Smooth muscle cell (in vitro differentiated cells): ENCODE results near the gene CHPT1. TPM values are rescaled to one million over a fixed set of nuclear protein-coding genes. Genes with fewer than 3 reads are reported as not detected.

ENCODE experiments used
- DNase-seq: peaks from one replicate; lab custom pipeline; 2025; ENCODE audit not compliant: unreplicated experiment; lab: John Stamatoyannopoulos, UW
- H2AFZ ChIP-seq: fragments of 200-600 bp; sonication (generic); 2 replicates; pipeline ENCODE4 v1.6.0; 2016; ENCODE audit warnings: antibody characterized with exemption, low read depth, mild to moderate bottlenecking
- H3F3A ChIP-seq: fragments of 200-600 bp; sonication (generic); 2 replicates; pipeline ENCODE4 v1.6.0; 2017; ENCODE audit warnings: antibody characterized with exemption, low read depth
- H3K27ac ChIP-seq: fragments of 200-600 bp; sonication (generic); 2 replicates; pipeline ENCODE4 v1.5.1; 2016; ENCODE audit warnings: low read depth, mild to moderate bottlenecking
- H3K27me3 ChIP-seq: fragments of 200-600 bp; sonication (generic); 2 replicates; pipeline ENCODE4 v1.6.1; 2016; ENCODE audit warnings: low read depth, mild to moderate bottlenecking
- H3K36me3 ChIP-seq: fragments of 200-600 bp; sonication (generic); 2 replicates; pipeline ENCODE4 v1.5.1; 2016; ENCODE audit warnings: low read depth
- H3K4me1 ChIP-seq: fragments of 200-600 bp; sonication (generic); 2 replicates; pipeline ENCODE4 v1.5.1; 2016; ENCODE audit warnings: low read depth
- H3K4me2 ChIP-seq: fragments of 200-600 bp; sonication (generic); 2 replicates; pipeline ENCODE4 v1.6.0; 2016; ENCODE audit warnings: mild to moderate bottlenecking
- H3K4me3 ChIP-seq: fragments of 200-600 bp; sonication (generic); 2 replicates; pipeline ENCODE4 v1.5.1; 2016; ENCODE audit warnings: mild to moderate bottlenecking
- H3K79me2 ChIP-seq: fragments of 200-600 bp; sonication (generic); 2 replicates; pipeline ENCODE4 v1.6.0; 2016; ENCODE audit warnings: low read depth, mild to moderate bottlenecking
- H3K9ac ChIP-seq: fragments of 200-600 bp; sonication (generic); 2 replicates; pipeline ENCODE4 v1.6.0; 2016; ENCODE audit warnings: low read depth
- H3K9me3 ChIP-seq: fragments of 200-600 bp; sonication (generic); replicated peaks from 2 replicates; pipeline ENCODE4 v1.5.1; 2016; ENCODE audit warnings: low read depth
- H4K20me1 ChIP-seq: fragments of 200-600 bp; sonication (generic); 2 replicates; pipeline ENCODE4 v1.6.0; 2016; ENCODE audit warnings: low read depth
- WGBS: methylation state at CpG from one replicate; pipeline ENCODE4 v1.1.7; 2016; ENCODE audit warnings: low lambda C conversion rate; 5-methylcytosine and 5-hydroxymethylcytosine counted together
- polyA plus RNA-seq: library from polyadenylated mRNA; unstranded; fragments of >200 nt; fragmentation: Nextera tagmentation; extraction: Ambion mirVana; gene quantifications from 2 replicates; pipeline ENCODE4 v1.2.1, GENCODE V29; 2016
- total RNA-seq: library from RNA; depleted of rRNA; stranded (reverse); fragments of >200 nt; gene quantifications from 2 replicates; pipeline ENCODE4 v1.2.3, GENCODE V29; 2014
- TF ChIP-seq, protein P1 (sequence below): fragments of 200-600 bp; sonication (generic); IDR thresholded peaks from 2 replicates; pipeline ENCODE4 v1.5.1; 2017; ENCODE audit warnings: borderline replicate concordance, mild to moderate bottlenecking, antibody characterized with exemption; ENCODE audit not compliant: insufficient read depth, poor library complexity, severe bottlenecking

The CHPT1 gene
- total and polyA plus RNA-seq, 2 experiments from 2014 or later = 21.7 to 40.5 TPM

DNA sequence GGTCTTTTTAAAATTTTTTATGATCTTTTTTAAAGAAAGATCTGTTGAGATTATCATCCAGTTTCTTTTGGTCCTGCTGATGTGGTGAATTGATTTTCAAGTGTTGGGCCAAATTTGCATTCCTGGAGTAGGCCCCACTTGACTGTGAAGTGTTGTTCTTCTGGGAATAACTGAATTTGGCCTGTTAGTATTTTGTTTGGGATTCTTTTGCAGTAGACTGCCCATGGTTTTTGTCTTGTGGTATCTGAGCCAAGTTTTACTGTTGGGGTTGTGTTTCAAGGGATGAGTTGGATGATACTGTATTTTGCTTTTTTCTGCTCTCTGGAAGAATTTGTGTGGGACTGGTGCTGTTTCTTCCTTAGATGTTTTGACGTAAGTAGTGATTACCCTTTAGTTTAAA lies 45.8 kb downstream of the CHPT1 start:
- Histone ChIP-seq H3K36me3 (peaks cover 4% of the 10 kb centered on the region), H3K9ac (no peak overlapping the region), H2AFZ (no peak overlapping the region), H3K4me1 (no peaks in the 10 kb centered on the region), H3K27ac (no peak overlapping the region), H3K27me3 (no peaks in the 10 kb centered on the region), H4K20me1 (no peaks in the 10 kb centered on the region), H3K4me3 (no peak overlapping the region), H3K4me2 (no peak overlapping the region), H3K9me3 (no peaks in the 10 kb centered on the region), H3K79me2 (no peaks in the 10 kb centered on the region), H3F3A (no peaks in the 10 kb centered on the region)
- DNase-seq = no peak
- 90% methylated on average over 1 of the region's 1 CpG for WGBS
- TF ChIP-seq, protein P1, sequence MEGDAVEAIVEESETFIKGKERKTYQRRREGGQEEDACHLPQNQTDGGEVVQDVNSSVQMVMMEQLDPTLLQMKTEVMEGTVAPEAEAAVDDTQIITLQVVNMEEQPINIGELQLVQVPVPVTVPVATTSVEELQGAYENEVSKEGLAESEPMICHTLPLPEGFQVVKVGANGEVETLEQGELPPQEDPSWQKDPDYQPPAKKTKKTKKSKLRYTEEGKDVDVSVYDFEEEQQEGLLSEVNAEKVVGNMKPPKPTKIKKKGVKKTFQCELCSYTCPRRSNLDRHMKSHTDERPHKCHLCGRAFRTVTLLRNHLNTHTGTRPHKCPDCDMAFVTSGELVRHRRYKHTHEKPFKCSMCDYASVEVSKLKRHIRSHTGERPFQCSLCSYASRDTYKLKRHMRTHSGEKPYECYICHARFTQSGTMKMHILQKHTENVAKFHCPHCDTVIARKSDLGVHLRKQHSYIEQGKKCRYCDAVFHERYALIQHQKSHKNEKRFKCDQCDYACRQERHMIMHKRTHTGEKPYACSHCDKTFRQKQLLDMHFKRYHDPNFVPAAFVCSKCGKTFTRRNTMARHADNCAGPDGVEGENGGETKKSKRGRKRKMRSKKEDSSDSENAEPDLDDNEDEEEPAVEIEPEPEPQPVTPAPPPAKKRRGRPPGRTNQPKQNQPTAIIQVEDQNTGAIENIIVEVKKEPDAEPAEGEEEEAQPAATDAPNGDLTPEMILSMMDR = no peak

DNA sequence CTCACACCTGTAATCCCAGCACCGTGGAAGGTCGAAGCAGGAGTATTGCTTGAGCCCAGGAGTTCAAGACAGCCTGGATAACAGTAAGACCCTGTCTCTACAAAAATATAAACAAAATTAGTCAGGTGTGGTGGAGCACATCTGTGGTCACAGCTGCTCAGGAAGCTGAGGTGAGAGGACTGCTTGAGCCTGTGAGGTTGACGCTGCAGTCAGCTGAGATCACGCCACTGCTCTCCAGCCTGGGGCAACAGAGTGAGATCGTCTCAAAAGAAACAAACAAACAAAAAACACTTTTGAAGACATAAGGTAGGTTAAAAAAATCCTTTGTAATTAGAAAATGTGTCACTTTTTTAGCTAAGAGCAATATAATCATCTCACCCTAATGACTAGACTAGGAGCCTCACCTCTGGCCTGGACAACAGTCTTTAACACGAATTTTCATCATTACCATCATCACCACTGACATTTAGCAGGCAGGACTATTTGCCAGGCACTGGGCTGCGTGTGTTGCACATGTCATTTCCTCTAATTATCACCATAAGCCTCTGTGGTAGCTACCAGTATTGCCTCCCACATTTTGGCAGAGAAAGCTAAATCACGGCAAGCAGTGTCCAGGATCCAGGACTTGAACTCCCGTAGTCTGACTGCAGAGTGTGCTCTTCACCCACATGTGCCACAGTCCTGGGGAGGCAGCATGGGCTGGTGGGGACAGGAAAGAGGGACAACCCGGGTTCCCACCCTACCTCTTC lies 46.5 kb downstream of the CHPT1 start:
- 82% methylated on average over 10 of the region's 10 CpGs for WGBS
- Histone ChIP-seq H3K9me3 (no peaks in the 10 kb centered on the region), H3K4me1 (no peaks in the 10 kb centered on the region), H3K4me3 (no peak overlapping the region), H3K4me2 (no peak overlapping the region), H4K20me1 (no peaks in the 10 kb centered on the region), H3K27ac (no peak overlapping the region), H3K79me2 (no peaks in the 10 kb centered on the region), H3K9ac (no peak overlapping the region), H3F3A (no peaks in the 10 kb centered on the region), H3K36me3 (peaks cover 4% of the 10 kb centered on the region), H2AFZ (no peak overlapping the region), H3K27me3 (no peaks in the 10 kb centered on the region)
- TF ChIP-seq, protein P1 = no peak
- no peak for DNase-seq

DNA sequence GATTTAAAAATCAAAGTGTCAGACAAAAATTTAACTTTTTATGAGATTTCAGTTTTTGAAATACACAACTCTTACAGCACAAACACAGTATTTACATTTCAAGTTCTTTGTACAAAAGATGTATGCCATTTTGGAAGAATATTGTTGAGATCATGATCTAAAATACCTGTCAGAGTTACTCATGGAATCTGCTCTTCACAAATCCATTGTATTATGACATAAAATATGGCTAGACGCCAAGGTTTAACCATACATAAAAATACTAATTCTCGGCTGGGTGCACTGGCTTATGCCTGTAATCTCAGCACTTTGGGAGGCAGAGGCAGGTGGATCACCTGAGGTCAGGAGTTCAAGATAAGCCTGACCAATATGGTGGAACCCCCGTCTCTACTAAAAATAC lies 48.0 kb downstream of the CHPT1 start:
- Histone ChIP-seq H3K9me3 (no peaks in the 10 kb centered on the region), H3K27me3 (no peaks in the 10 kb centered on the region), H3K4me3 (no peak overlapping the region), H3K4me1 (no peaks in the 10 kb centered on the region), H2AFZ (no peak overlapping the region), H3K27ac (no peak overlapping the region), H3K36me3 (peaks cover 4% of the 10 kb centered on the region), H3F3A (no peaks in the 10 kb centered on the region), H4K20me1 (no peaks in the 10 kb centered on the region), H3K9ac (no peak overlapping the region), H3K4me2 (no peak overlapping the region), H3K79me2 (no peaks in the 10 kb centered on the region)
- 94% methylated on average over 3 of the region's 3 CpGs for WGBS
- no peak for DNase-seq
- TF ChIP-seq, protein P1 = no peak

DNA sequence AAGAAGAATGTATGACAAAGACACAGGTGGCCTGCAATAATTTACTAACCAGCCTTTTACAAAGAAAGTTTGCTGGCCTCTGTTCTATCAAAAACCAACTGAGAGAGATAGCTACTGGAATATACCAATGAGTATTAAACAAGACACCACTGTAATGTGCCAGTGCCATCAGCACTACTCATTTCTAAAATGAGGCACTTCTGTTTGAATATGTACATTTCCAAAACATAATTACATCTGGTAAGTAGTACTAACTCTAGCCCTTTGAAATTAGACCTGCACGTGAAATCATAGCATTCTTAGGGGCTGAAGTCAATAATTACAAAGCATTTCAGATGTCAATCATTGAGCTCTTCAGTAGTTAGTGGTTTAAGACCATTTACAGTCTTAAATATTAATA lies 48.8 kb downstream of the CHPT1 start:
- Histone ChIP-seq H3K27ac (no peak overlapping the region), H3K9ac (no peak overlapping the region), H2AFZ (no peak overlapping the region), H3K4me2 (no peak overlapping the region), H4K20me1 (no peaks in the 10 kb centered on the region), H3K4me3 (no peak overlapping the region), H3K4me1 (no peaks in the 10 kb centered on the region), H3K79me2 (no peaks in the 10 kb centered on the region), H3K9me3 (no peaks in the 10 kb centered on the region), H3F3A (no peaks in the 10 kb centered on the region), H3K36me3 (peaks cover 4% of the 10 kb centered on the region), H3K27me3 (no peaks in the 10 kb centered on the region)
- TF ChIP-seq, protein P1 = no peak
- 67% methylated on average over 1 of the region's 1 CpG for WGBS
- DNase-seq = no peak
